A549 (cell line): ENCODE measurements around the gene C19orf73.

ENCODE experiments used
- CEBPB ChIP-seq, 2 experiments: fragments of >200 bp in 1 of 2; sonication (Bioruptor Twin) in 1 of 2; formaldehyde crosslinking in 1 of 2; IDR thresholded peaks; 2 replicates each; pipeline ENCODE4 v1.6.1; 2012 to 2016
- CHD2 ChIP-seq: fragments of 150-350 bp; IDR thresholded peaks from 2 replicates; pipeline ENCODE4 v1.6.1; 2014; ENCODE audit warnings: low read length; ENCODE audit not compliant: partially characterized antibody
- CTCF ChIP-seq: fragments of >200 bp; sonication (Bioruptor Twin); formaldehyde crosslinking; IDR thresholded peaks from 3 replicates; pipeline ENCODE4 v1.5.1; 2016
- ELK1 ChIP-seq: fragments of 150-350 bp; IDR thresholded peaks from 2 replicates; pipeline ENCODE4 v1.6.1; 2014; ENCODE audit warnings: low read depth, mild to moderate bottlenecking, low read length
- JUN ChIP-seq, 2 experiments: fragments of >200 bp; sonication (Bioruptor Twin); formaldehyde crosslinking; IDR thresholded peaks; 2 replicates in 1 of 2; 3 replicates in 1 of 2; pipeline ENCODE4 v1.6.1; 2016 to 2017
- MAFK ChIP-seq: fragments of 450-650 bp; IDR thresholded peaks from 2 replicates; pipeline ENCODE4 v1.6.1; 2014; ENCODE audit not compliant: partially characterized antibody
- PBX3 ChIP-seq: IDR thresholded peaks from 2 replicates; pipeline ENCODE4 v1.6.1; 2012
- ZNF302 ChIP-seq: fragments of 250-450 bp; sonication (Bioruptor Pico); IDR thresholded peaks from 2 replicates; pipeline ENCODE4 v1.9.0; 2021; ENCODE audit warnings: inconsistent platforms, mild to moderate bottlenecking, moderate library complexity

- TF ChIP-seq ELK1 (no peak), ZNF302 (CRISPR knock-in tag) (no peak), PBX3 (no peak), CTCF (no peak), MAFK (no peak), JUN (IDR thresholded peaks at IDR 0.05) (no peak), CHD2 (no peak), CEBPB (IDR thresholded peaks at IDR 0.05) (no peak)
Observed at GRCh38 chr19:49120868-49121267, 1.9 kb upstream of the C19orf73 start.
